ENCODE measurements around the gene MMUT.
"Not testable (repeated sequence)": the region's sequence is repeated elsewhere in the genome, so short reads cannot be mapped to it uniquely, and the experiment has no call there.

MMUT gene

DNA sequence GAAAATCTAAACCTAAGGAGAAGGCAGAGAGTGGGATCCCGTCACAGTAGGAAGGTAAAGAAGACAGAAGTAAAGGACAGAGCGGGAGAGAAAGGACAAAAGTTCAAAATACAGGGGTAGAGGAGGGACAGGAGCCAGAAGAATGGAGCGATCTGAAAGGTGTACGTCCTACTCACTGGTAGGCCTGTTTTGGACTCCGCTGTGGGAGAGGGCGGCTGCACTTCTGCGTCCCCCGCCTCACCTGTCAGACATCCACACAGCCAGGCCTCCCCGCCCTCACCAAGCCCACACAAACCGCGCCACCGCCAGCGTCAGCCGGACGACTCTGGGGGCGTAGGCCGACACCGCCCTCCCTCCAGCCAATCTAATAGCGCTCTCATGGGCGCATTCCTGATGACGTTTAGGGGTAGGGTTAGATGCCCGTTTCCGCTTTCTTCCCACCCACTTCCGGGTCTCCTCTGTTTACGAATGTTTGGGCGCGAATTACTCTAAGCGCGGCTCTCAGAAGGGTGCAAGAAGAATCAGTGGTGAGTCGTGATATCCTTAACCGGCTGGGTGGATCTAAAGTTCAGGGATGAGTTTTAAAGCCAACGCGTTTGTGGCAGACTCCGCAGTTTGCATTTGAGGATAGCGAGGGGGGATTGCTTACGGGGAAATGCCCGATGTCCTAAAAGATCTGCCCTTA is at the start of gene MMUT, which contains the start of gene CENPQ:
Gene MMUT (minus strand): TSS at position 327 of the 685 bp plus-strand sequence. CDS start 3,787 bp downstream, outside the sequence.
Gene CENPQ (plus strand): TSS at position 444 of the 685 bp plus-strand sequence. CDS start 6,807 bp downstream, outside the sequence.
- peak; percentile 97 for DNase-seq

DNA sequence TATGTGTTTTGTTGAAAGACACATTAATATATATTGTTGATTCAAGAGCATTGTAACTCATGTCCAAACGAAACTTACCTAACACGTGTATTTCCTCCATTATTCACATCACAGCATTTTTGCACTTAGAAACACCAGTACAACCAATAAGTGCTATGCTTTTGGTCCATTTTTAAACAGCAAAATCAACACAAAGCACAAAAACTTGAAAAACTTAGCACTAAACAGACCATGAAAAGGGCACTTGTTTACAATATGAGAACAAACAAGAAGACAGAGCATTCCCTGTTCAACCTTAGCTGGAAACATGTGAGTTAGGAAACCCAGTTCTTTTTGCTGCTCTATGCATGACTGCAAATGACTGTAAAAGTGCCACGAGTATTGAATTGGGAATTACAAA is 46.3 kb upstream of the MMUT start:
- DNase-seq, result no peak

DNA sequence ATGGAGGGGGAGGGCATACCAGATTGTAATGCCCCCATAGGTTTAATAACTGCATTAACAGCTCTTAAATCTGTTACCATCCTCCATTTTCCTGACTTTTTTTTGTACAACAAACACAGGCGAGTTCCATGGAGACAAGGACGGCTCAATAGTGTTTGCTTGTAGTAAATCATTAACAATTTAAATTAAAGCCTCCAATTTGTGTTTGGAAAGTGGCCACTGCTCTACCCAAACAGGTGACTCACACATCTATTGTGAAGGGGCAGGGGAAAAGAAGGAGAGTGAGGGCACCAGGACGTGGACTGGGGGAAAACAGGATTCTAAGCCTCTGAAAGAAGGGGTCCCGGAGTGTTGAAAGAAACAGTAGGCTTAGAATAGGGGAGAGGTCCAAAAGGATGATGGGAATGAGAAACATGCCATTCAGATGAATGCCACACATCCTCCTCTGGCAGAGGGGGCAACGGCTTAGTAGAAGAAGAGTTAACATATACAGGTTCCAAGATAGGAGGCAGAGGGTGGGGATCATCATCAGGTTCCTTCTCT is 43.6 kb upstream of the MMUT start:
- DNase-seq, result no peak

DNA sequence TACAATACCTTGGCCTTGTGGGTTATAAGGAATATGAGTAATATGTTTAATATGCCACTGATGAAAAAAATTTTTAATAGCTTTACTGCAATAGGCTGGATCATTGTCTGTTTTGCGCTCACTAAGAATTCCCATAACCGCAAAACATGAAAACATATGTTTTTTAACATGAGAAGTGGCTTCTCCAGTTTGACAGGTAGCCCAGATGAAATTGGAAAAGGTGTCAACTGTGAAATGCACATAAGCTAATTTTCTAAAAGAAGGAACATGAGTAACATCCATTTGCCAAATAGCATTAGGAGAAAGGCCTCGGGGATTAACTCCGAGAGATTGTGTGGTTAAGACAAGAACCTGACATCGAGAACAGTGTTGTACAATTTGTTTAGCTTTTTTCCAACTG is 41.6 kb upstream of the MMUT start:
- DNase-seq, result no peak

DNA sequence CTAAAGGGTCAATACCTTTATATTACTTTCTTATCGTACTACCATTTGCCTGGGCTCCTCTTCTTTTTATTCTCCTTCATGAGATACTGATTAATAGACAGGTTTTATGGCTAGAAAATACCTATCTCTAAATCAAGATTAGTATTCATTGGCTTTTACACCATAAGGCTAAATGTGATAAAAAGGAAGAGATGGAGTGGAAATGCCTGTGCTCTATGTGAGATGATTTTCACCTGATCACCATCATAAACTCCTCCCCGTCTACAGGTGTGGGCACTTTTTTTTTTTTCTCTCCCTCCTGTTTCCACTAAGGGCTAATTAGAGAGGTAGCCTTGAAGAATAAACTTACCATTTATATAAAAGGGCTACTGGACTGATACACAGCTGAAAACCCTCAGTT is 36.6 kb upstream of the MMUT start, which contains the start of gene GLYATL3:
Gene GLYATL3 (plus strand): TSS at position 301 of the 400 bp plus-strand sequence. CDS start 12,068 bp downstream, outside the sequence.
- no peak for DNase-seq

DNA sequence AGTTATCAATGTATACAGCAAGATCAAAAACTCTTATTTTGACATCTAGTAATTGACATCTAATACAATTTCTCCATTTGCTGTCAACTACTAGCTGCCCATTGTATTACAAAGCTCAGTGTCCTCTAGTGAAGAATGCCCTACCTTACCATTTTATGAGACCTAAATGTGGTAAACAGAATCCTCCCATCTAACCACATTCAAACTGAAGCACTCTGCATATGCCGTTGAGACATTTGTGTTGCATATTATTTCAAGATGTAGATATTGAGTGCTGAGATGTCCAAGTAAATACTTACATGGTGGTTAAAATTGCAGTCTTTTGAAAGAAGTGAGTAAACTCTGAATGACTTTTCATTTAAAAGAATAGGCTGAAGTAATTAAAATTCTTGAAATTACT is 36.1 kb upstream of the MMUT start:
- no peak for DNase-seq

DNA sequence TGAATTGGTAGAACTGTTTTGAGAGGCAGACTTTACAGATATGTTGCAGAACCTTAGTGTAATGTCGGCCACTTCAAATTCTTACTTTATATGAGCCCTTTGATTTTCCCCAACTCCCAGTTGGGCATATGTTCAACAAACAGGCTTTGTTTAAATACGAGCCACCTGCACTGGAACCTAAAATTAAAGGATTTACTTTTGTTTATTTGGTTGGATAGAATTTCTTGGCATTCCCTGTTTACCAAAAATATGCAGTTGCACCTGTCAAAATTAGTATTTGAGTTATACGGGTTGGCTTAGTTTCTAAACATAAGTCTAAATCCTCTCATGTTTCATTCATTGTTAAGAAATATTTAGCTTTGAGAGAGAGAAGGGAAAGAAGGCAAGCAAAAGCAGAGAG is 34.3 kb upstream of the MMUT start:
- no peak for DNase-seq

DNA sequence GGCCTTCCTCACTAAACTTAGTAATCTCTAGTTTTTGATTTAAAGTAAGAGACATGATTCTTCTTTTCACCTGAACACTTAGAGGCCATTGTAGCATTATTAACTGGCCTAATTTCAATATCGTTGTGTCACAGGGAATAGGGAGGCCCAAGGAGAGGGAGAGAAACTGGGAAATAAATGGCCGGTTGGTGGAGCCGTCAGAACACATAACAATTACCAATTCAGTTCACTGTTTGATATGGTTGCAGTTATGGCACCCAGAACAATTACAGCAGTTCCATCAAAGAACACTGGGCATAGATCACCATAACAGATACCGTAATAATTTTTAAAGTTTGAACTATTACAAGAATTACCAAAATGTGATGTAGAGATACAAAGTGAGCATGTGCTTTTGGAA is 27.6 kb upstream of the MMUT start:
- no peak for DNase-seq

DNA sequence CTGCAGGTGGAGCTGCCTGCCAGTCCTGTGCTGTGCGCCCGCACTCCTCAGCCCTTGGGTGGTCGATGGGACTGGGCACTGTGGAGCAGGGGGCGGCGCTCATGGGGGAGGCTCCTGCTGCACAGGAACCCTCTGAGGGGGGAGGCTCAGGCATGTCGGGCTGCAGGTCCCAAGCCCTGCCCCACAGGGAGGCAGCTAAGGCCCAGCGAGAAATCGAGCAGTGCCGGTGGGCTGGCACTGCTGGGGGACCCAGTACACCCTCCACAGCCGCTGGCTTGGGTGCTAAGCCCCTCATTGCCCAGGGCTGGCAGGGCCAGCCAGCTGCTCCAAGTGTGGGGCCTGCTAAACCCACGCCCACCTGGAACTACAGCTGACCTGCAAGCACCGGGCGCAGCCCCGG is 20.3 kb upstream of the MMUT start:
- DNase-seq, result not testable (repeated sequence)

DNA sequence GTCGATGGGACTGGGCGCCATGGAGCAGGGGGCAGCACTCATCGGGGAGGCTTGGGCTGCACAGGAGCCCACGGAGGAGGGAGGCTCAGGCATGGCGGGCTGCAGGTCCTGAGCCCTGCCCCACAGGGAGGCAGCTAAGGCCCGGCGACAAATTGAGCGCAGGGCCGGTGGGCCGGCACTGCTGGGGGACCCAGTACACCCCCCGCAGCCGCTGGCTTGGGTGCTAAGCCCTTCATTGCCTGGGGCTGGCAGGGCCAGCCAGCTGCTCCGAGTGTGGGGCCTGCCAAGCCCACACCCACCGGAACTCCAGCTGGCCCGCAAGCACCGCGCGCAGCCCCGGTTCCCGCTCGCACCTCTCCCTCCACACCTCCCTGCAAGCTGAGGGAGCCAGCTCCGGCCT is 18.8 kb upstream of the MMUT start:
- DNase-seq, result not testable (repeated sequence)

DNA sequence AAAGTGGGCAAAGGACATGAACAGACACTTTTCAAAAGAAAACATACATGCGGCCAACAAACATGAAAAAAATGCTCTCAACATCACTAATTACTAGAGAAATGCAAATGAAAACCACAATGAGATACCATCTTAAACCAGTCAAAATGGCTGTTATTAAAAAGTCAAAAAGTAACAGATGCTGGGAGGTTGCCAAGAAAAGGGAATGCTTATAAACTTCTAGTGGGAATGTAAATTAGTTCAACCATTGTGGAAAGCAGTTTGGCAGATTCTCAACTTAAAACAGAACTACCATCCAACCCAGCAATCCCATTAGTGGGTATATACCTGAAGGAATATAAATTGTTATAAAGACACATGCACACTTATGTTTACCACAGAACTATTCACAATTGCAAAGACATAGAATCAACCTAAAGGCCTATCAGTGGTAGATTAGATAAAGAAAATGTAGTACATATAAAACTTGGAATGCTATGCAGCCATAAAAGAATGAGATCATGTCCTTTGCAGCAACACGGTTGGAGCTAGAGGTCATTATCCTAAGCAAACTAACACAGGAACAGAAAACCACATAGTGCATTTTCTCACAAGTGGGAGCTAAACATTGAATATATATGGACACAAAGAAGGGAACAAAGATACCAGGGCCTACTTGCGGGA is 16.4 kb upstream of the MMUT start:
- DNase-seq, result no peak

DNA sequence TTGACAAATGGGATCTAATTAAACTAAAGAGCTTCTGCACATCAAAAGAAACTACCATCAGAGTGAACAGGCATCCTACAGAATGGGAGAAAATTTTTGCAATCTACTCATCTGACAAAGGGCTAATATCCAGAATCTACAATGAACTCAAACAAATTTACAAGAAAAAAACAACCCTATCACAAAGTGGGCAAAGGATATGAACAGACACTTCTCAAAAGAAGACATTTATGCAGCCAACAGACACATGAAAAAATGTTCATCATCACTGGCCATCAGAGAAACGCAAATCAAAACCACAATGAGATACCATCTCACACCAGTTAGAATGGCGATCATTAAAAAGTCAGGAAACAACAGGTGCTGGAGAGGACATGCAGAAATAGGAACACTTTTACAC is 13.5 kb upstream of the MMUT start:
- not testable (repeated sequence) for DNase-seq

DNA sequence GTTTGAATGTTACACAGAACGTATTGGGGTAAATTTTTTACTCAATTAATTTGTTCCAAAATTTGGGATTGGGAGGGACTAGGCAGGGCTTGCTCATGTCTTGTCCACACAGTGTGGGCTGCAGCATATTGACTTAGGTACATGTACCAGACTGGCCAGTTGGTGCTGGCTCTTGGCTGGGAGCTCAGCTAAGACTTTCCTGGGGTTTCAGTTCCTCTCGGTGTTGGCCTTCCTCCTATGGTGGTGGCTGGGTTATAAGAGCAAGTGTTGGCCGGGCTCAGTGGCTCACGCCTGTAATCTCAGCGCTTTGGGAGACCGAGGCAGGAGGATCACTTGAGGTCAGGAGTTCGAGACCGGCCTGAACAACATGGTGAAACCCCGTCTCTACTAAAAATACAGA is 5.0 kb upstream of the MMUT start:
- DNase-seq, result no peak

DNA sequence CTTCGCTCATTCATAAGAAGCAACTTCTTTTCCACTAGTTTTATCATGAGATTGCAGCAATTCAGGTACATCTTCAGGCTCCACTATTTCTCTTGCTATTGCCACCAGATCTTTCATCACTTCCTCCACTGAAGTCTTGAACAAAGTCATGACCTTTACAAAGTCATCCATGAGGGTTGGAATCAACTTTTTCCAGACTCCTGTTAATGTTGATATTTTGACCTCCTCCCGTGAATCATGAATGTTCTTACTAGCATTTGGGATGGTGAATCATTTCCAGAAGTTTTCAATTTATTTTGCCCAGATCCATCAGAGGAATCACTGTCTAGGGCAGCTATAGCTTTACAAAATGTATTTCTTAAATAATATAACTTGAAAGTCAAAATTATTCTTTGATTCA is 1.6 kb upstream of the MMUT start:
- DNase-seq, result no peak

DNA sequence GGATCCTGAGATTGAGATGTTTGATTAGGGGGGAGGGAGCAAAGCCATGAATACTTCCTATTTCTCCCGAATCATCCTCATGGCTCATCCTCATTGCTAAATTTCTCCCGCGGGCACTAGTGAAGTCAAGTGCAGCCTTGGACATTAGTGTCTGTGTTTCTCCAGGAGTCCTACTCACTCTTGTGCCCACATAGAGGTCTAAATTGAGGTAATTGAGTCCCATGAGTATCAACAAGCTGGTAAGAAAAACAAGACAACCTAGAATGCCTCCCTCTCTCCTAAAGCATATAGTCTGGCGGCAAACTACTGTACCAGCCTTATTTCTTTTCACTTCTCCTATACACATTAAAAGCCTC is 537 bp upstream of the MMUT start:
- no peak for DNase-seq

DNA sequence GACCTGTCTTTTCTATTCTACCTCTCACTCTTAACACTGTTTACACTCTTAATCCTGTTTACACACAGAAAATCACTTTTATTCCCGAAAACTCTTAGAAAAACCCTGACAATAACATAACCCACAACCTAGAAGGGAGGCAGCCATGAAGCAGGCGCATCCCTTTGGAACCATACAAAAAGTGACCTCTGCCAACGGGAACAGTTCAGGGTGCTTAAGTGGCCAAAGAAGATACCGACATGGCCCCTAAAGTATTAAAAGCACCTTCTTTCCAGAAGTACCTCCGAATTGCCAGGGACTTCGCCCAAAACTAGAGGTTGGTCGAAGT is 490 bp downstream of the MMUT start:
- no peak for DNase-seq

DNA sequence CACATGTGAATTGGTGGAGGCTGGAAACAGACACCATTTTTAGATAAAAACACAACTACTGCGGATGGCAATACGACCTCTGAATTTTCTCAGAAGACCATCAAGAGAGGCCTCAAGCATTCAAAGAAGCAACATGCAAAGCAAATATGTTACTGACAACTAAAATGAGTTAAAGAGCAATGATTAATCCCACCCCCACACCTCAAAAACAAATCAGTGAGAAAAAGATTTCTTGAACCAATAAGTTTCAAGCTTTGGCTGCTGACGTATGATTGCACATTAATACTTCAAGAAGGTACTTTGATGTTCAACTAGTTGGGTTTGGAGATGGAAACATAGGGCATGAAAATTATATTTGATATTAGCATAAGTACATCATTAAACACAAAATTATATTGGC is 982 bp downstream of the MMUT start:
- DNase-seq, result no peak

DNA sequence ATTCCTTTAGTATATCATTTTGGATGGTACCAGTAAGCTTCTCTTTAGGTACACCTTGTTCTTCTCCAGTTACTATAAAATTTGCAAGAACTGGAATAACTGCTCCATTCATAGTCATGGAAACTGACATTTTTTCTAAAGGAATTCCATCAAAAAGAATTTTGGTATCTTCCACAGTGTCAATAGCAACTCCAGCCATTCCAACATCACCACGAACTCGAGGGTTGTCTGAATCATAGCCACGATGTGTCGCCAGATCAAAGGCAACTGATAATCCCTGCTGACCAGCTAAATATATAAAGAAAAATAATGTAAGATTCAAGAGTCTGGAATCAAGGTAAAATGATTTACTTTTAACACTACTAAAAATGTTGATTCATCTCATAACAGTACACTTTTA is 5.3 kb downstream of the MMUT start:
- DNase-seq, result no peak

DNA sequence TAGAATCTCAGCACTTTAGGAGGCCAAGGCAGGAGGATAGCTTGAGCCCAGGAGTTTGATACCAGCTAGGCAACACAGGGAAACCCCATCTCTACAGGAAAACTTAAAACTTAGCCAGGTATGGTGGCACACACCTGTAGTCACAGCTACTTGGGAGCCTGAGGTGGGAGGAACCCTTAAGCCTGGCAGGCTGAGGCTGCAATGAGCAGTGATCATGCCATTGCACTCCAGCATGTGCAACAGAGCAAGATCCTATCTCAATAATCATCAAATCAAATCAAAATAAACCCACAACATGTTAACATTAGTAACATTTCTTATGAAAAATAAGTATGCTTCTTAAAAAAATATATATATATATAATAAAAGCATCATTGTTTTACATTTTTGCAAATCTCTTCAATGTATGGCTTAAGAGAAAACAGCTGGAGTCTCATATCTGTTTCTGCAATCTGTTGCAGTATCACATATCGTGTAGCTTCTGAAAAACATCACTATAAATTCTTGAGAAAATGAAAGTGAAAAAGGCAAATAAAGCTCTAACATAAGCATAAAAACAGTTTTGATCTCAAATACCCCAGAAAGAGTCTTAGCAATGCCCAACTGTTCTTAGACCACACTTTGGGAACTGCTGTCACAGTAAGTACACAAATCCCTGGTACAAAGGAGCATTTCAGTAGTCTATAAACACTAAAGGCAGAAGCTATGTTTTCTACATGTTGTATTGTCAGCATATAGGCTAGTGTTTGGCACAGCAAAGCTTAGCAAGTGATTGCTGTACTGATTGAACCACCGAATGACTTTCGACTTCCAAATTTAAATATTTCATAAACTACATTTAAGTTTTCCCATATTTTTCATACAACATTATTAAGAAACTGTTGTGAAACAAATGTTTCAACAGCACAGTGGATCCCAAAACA is 8.0 kb downstream of the MMUT start:
- DNase-seq, result no peak

DNA sequence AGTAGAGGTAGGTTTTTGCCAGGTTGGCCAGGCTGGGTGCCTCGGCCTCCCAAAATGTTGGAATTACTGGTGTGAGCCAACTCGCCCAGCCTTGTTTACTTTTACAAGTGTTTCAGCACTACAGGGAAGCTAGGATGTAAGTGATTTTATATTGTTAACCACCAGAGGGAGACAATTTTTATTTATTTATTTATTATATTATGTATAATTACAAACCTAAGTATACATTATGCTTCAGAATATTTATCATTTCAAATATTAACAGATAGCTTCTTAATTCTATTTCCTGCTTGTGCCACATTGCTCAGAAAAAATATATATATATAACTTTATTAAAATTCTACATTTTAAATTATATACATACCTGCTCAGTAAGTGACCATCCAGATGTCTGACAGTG is 9.8 kb downstream of the MMUT start:
- DNase-seq, result no peak

DNA sequence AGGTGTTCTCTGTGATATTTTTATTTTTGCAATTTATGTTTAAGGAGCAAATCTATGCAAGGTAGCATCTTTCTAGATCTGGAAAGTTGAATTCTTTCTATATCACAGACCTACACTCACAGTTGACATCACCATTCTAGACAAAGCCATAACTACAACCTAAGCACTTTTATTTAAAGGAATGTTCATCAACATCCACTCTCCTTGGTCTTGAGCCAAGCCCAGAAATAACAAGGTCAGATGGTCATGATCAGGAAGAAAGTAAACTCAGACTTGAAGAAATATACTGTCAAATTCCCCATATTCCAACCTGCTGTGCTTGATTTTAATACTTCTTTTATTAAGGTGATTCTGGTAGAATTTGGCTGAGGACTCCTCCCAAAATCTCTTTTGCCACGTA is 32.2 kb downstream of the MMUT start:
- no peak for DNase-seq

DNA sequence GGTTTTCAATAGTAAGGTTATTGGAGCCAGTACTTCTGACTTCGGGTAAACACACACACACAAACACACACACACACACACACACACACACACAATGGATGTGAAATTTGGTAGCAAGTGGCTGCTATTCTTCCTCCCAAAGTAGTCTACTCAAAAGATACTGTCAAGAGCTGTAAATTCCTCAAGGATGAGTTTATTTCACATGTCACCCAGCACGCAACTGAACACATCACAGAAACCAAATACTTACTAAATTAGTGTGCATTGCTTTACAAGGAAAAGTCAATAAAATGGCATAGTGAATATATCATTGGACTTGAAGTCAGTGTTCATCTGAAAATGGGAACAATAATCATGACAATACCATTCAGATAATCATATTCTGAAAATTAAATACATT is 32.9 kb downstream of the MMUT start:
- DNase-seq, result no peak

DNA sequence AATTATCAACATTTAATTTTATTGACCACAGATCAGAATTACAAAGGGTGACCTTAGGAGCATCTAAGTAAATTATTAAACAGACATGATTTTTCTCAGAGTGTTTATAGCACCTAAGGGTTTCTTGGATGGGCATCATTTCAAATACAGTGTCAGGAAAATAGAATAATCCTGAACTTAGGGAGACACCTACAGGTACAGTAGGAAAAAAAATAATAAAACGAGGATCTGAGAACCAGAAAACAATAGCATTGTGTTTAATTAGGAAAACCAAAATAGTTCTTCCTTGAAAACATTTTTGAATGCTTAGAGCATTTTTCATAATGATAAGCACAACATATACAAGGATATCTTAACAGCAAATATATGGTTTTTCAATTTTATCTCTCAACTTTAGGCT is 39.2 kb downstream of the MMUT start:
- peak; percentile 6 for DNase-seq

DNA sequence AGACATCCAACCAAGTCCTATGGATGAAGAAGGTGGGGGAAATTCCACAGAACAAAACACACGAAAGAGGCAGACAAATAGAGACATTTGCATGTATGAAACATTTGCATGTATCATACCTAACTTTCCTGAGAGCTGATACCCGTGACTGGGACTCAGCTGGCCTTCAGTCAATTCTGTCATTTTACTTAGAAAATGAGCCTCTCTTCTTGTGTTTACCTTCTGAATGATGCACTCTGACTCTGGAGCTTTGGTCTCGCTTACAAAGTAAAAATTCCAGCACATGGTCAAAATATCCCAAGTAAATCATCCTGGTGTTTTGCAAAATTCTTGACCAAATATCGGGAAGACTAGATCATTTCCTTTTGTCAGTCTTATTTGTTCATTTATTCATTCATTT is 46.9 kb downstream of the MMUT start:
- DNase-seq, result no peak

Data from NCI-H345 (cell line).